HCT116 (cell line): Measurements from ENCODE around the gene ATG4C. TPM values are rescaled to one million over a fixed set of nuclear protein-coding genes. Genes with fewer than 3 reads are reported as not detected.

Experiments used
- ATAC-seq: fragments of 200-7000 bp; cut with Tn5 transposase; 2 replicates; pipeline ENCODE4 v1.9.1; 2020; ENCODE audit warnings: mild to moderate bottlenecking, moderate library complexity
- BruUV-seq: library from RNA; stranded (reverse); fragments of 400-500 nt; replicated peaks from 2 replicates; lab custom pipeline; 2021; lab: Mats Ljungman, UMichigan
- CTCF ChIA-PET: fragments of 300-600 bp; sonication (Branson Sonifier 250); formaldehyde crosslinking; loops from one replicate; lab custom pipeline; 2021; ENCODE audit warnings: antibody characterized with exemption; lab: Charles Lee
- POLR2A ChIA-PET: fragments of 300-600, 350-600 bp; sonication (Branson Sonifier 250); formaldehyde crosslinking; loops from one replicate; lab custom pipeline; 2021; ENCODE audit warnings: antibody characterized with exemption; lab: Charles Lee
- RAD21 ChIA-PET, 2 experiments: fragments of 300-600 bp; sonication (Branson Sonifier 250); formaldehyde crosslinking; loops; one replicate each; lab custom pipeline; 2023; ENCODE audit warnings: low total read pairs in 2 of 2; ENCODE audit not compliant: uncharacterized antibody in 2 of 2, unreplicated experiment in 2 of 2, low non-redundant PET in 1 of 2; lab: Charles Lee
- DNase-seq: peaks from one replicate; pipeline ENCODE4 v3.0.0-alpha.2; 2010; ENCODE audit warnings: low read depth, low spot score
- H2AFZ ChIP-seq: fragments of 200-600 bp; shearing (Covaris generic), sonication (generic); 2 replicates; pipeline ENCODE4 v1.6.1; 2017; ENCODE audit warnings: low read depth, mixed run types, mixed read lengths, antibody characterized with exemption, low read length; ENCODE audit not compliant: poor library complexity, severe bottlenecking
- H3K27ac ChIP-seq: 2 replicates; pipeline ENCODE4 v1.5.1; 2012; ENCODE audit warnings: low read depth, low read length
- H3K27me3 ChIP-seq: fragments of 200-600 bp; sonication (generic); 2 replicates; pipeline ENCODE4 v1.6.1; 2016; ENCODE audit warnings: mixed run types, low read length, mixed read lengths; ENCODE audit not compliant: insufficient read depth
- H3K36me3 ChIP-seq, 2 experiments: fragments of 200-500 bp in 1 of 2; fragments of 200-600 bp in 1 of 2; sonication (Bioruptor generic) in 1 of 2; sonication (generic) in 1 of 2; 2 replicates each; pipeline versions ENCODE4 v1.5.1 to v1.6.1; 2014 to 2016; ENCODE audit warnings: low read length in 2 of 2, inconsistent platforms in 1 of 2, mixed read lengths in 1 of 2, mixed run types in 1 of 2; ENCODE audit not compliant: insufficient read depth in 2 of 2, control insufficient read depth in 1 of 2
- H3K4me1 ChIP-seq, 2 experiments: fragments of 200-600 bp in 1 of 2; sonication (generic) in 1 of 2; 2 replicates each; pipeline versions ENCODE4 v1.5.1 to v1.6.1; 2012 to 2017; ENCODE audit warnings: low read length in 2 of 2, inconsistent platforms in 1 of 2, mild to moderate bottlenecking in 1 of 2, mixed read lengths in 1 of 2, mixed run types in 1 of 2, moderate library complexity in 1 of 2; ENCODE audit not compliant: insufficient read depth in 2 of 2, control insufficient read depth in 1 of 2
- H3K4me2 ChIP-seq: fragments of 200-600 bp; sonication (generic); 2 replicates; pipeline ENCODE4 v1.6.1; 2017; ENCODE audit warnings: mixed run types, low read length, mixed read lengths
- H3K4me3 ChIP-seq, 2 experiments: fragments of 200-600 bp in 1 of 2; sonication (generic) in 1 of 2; replicated peaks in 1 of 2; 2 replicates each; pipeline ENCODE4 v1.5.1; 2011 to 2016; ENCODE audit warnings: low read length in 2 of 2, control low read depth in 1 of 2, low read depth in 1 of 2, mild to moderate bottlenecking in 1 of 2, mixed read lengths in 1 of 2, mixed run types in 1 of 2
- H3K79me2 ChIP-seq: fragments of 200-600 bp; sonication (generic); 2 replicates; pipeline ENCODE4 v1.6.1; 2017; ENCODE audit warnings: mild to moderate bottlenecking, mixed run types, low read length, moderate library complexity, mixed read lengths; ENCODE audit not compliant: insufficient read depth
- H3K9ac ChIP-seq: fragments of 200-600 bp; sonication (generic); 2 replicates; pipeline ENCODE4 v1.6.1; 2016; ENCODE audit warnings: low read length, mixed read lengths
- H3K9me2 ChIP-seq: fragments of 200-600 bp; sonication (generic), shearing (Covaris generic); 2 replicates; pipeline ENCODE4 v1.6.1; 2017; ENCODE audit warnings: mixed run types, mild to moderate bottlenecking, moderate library complexity; ENCODE audit not compliant: insufficient read depth
- H3K9me3 ChIP-seq, 2 experiments: fragments of 200-500 bp in 1 of 2; fragments of 200-600 bp in 1 of 2; sonication (Bioruptor generic) in 1 of 2; sonication (generic) in 1 of 2; 2 replicates each; pipeline ENCODE4 v1.6.1; 2014 to 2017; ENCODE audit warnings: low read length in 2 of 2, mixed read lengths in 2 of 2, inconsistent platforms in 1 of 2, low read depth in 1 of 2, mild to moderate bottlenecking in 1 of 2, mixed run types in 1 of 2, moderate library complexity in 1 of 2; ENCODE audit not compliant: control insufficient read depth in 1 of 2, insufficient read depth in 1 of 2
- H4K20me1 ChIP-seq: fragments of 200-600 bp; sonication (generic), shearing (Covaris generic); 2 replicates; pipeline ENCODE4 v1.6.1; 2017; ENCODE audit warnings: mixed run types, mild to moderate bottlenecking, moderate library complexity; ENCODE audit not compliant: insufficient read depth
- CEBPB ChIP-seq: IDR thresholded peaks from 2 replicates; pipeline ENCODE4 v1.6.1; 2012; ENCODE audit warnings: low read depth
- ELF1 ChIP-seq: IDR thresholded peaks from 2 replicates; pipeline ENCODE4 v1.6.1; 2012; ENCODE audit warnings: low read depth, borderline replicate concordance
- EZH2 ChIP-seq: fragments of 200-600 bp; sonication (generic); IDR thresholded peaks from 2 replicates; pipeline ENCODE4 v1.6.1; 2017; ENCODE audit warnings: antibody characterized with exemption, mixed run types
- MAX ChIP-seq: IDR thresholded peaks from 2 replicates; pipeline ENCODE4 v1.6.1; 2012
- POLR2A ChIP-seq: IDR thresholded peaks from 2 replicates; pipeline ENCODE4 v1.7.0; 2011; ENCODE audit warnings: borderline replicate concordance; ENCODE audit not compliant: insufficient read depth, insufficient read length; ENCODE audit errors: extremely low read depth
- REST ChIP-seq: IDR thresholded peaks from 2 replicates; pipeline ENCODE4 v1.6.1; 2012; ENCODE audit warnings: low read depth
- intact Hi-C: fragments of 100-400 bp; cut with micrococcal nuclease; formaldehyde crosslinking; loops from 2 replicates; pipeline ENCODE4 v1.10.0; 2022
- total RNA-seq: library from RNA; stranded (reverse); gene quantifications from one replicate; pipeline ENCODE4 v1.2.1, GENCODE V29; 2021; ENCODE audit not compliant: unreplicated experiment
- TF ChIP-seq, protein P1 (sequence below): IDR thresholded peaks from 2 replicates; pipeline ENCODE4 v1.6.1; 2011; ENCODE audit warnings: mild to moderate bottlenecking, low read length, moderate library complexity; ENCODE audit not compliant: insufficient replicate concordance; ENCODE audit errors: extremely low read depth

Gene ATG4C
- total RNA-seq, 1 experiment from 2014 or later = 11.8 TPM

DNA sequence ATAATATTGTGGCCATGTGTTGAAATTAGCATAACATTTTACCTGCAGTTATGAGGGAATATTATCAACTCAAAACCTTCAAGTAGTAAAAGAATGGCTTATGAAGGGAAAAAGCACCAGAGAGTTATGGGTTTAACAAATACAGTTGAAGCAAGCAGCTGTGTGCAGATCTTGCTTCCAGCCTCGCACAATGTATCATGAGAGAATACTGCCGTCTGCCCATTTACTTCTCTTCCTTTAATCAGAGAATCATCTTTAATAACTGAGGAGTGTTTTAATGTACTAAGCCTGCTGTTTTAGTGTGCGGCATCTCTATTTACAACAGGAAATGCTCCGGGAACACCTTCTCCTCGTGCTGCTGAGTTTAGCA, 120.9 kb downstream of the ATG4C start (continued):
- TF ChIP-seq EZH2 = no peak
- no peak for TF ChIP-seq MAX

DNA sequence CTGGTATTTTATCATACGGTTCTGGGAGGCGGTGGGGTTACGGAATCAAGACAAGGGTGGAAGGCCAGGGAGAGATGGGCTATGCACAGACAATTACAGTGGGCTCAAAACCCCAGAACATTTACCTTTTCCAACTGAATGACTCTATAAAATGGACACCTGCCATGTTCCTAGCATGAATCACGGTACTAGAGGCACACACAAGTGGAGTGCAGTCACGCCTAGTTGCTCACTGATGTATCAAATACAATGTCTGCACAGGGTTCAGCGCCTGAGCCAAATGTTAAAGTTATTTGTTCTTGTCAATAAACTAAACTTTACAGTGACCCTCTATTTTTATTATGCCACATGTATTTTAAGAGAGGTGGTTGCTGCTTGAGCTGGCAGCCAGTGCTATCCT, 121.4 kb downstream of the ATG4C start:
- RAD21 ChIA-PET = no interaction called here
- Histone ChIP-seq H3K9me3 (no peaks in the 10 kb centered on the region), H3K4me1 (no peaks in the 10 kb centered on the region), H2AFZ (no peak overlapping the region), H3K36me3 (no peaks in the 10 kb centered on the region), H3K4me2 (no peak overlapping the region), H3K79me2 (no peaks in the 10 kb centered on the region), H3K4me3 (no peak overlapping the region), H3K9me2 (no peaks in the 10 kb centered on the region), H3K27me3 (no peaks in the 10 kb centered on the region), H3K9ac (no peak overlapping the region), H3K27ac (no peak overlapping the region), H4K20me1 (no peaks in the 10 kb centered on the region)
- CTCF ChIA-PET = interaction anchor here (1.4 to 3.7 kb wide), 2 partner anchors 21 to 64 kb away, joined by 4 to 17 read pairs; no protein-coding TSS in a partner anchor
- BruUV-seq = no TSS peak
- intact Hi-C loops = no loop called here
- DNase-seq = no peak
- no peak for ATAC-seq
- POLR2A ChIA-PET = no interaction called here
- no peak for TF ChIP-seq CEBPB
- no peak for TF ChIP-seq POLR2A
- TF ChIP-seq ELF1 = no peak
- TF ChIP-seq REST = no peak
- TF ChIP-seq, protein P1, sequence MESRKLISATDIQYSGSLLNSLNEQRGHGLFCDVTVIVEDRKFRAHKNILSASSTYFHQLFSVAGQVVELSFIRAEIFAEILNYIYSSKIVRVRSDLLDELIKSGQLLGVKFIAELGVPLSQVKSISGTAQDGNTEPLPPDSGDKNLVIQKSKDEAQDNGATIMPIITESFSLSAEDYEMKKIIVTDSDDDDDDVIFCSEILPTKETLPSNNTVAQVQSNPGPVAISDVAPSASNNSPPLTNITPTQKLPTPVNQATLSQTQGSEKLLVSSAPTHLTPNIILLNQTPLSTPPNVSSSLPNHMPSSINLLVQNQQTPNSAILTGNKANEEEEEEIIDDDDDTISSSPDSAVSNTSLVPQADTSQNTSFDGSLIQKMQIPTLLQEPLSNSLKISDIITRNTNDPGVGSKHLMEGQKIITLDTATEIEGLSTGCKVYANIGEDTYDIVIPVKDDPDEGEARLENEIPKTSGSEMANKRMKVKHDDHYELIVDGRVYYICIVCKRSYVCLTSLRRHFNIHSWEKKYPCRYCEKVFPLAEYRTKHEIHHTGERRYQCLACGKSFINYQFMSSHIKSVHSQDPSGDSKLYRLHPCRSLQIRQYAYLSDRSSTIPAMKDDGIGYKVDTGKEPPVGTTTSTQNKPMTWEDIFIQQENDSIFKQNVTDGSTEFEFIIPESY = no peak
